ENCODE data around the gene FGFR2.

FGFR2 gene

GRCh38 chr10:121452581-121452980 is 145.7 kb downstream of the FGFR2 start:
- no peaks in the 10 kb centered on the region for H3K79me2 ChIP-seq (ENCODE audit: low read length)
- H4K20me1 ChIP-seq (ENCODE audit: insufficient read depth, low read length) = no peaks in the 10 kb centered on the region
- no peaks in the 10 kb centered on the region for H3K9me3 ChIP-seq (ENCODE audit: insufficient read depth, low read length)
- peaks cover 66% of the 10 kb centered on the region for H3K4me1 ChIP-seq (ENCODE audit: low read length)
- peak overlapping the region; percentile 73; the same call in 1 of the 2 replicates for H2AFZ ChIP-seq (ENCODE audit: low read depth, low read length)
- TF ChIP-seq CTCF (IDR thresholded peaks at IDR 0.05; ENCODE audit: low read depth, low read length) (no peak), EZH2phosphoT487 (IDR thresholded peaks at IDR 0.05; ENCODE audit: low read depth) (no peak)
- H3K27me3 ChIP-seq (ENCODE audit: low read depth, low read length) = no peaks in the 10 kb centered on the region
- H3K36me3 ChIP-seq (replicated peaks; ENCODE audit: low read depth, low read length) = no peaks in the 10 kb centered on the region
- peak overlapping the region; percentile 10; the same call in 1 of the 2 replicates for H3K9ac ChIP-seq (ENCODE audit: low read length)
- peak overlapping the region; percentile 33; the same call in 1 of the 2 replicates for H3K4me2 ChIP-seq (ENCODE audit: low read length)
- H3K4me3 ChIP-seq (ENCODE audit: low read length) = no peak overlapping the region
- H3K27ac ChIP-seq (ENCODE audit: low read length) = peak overlapping the region; percentile 52

GRCh38 chr10:121450247-121450646 is 148.0 kb downstream of the FGFR2 start:
- peak overlapping the region; percentile 65 for H3K4me3 ChIP-seq (ENCODE audit: low read length)
- H4K20me1 ChIP-seq (ENCODE audit: insufficient read depth, low read length) = no peaks in the 10 kb centered on the region
- peak overlapping the region; percentile 88 for H3K9ac ChIP-seq (ENCODE audit: low read length)
- 0 out of 2 replicates have a peak overlapping the region, but pooled peaks have one; percentile 6 for H2AFZ ChIP-seq (ENCODE audit: low read depth, low read length)
- peak overlapping the region; percentile 100 for H3K27ac ChIP-seq (ENCODE audit: low read length)
- H3K4me2 ChIP-seq (ENCODE audit: low read length) = peak overlapping the region; percentile 96
- H3K27me3 ChIP-seq (ENCODE audit: low read depth, low read length) = no peaks in the 10 kb centered on the region
- H3K79me2 ChIP-seq (ENCODE audit: low read length) = no peaks in the 10 kb centered on the region
- H3K36me3 ChIP-seq (replicated peaks; ENCODE audit: low read depth, low read length) = no peaks in the 10 kb centered on the region
- no peak for TF ChIP-seq CTCF (IDR thresholded peaks at IDR 0.05; ENCODE audit: low read depth, low read length)
- TF ChIP-seq EZH2phosphoT487 (IDR thresholded peaks at IDR 0.05; ENCODE audit: low read depth) = no peak
- peaks cover 75% of the 10 kb centered on the region for H3K4me1 ChIP-seq (ENCODE audit: low read length)
- no peaks in the 10 kb centered on the region for H3K9me3 ChIP-seq (ENCODE audit: insufficient read depth, low read length)

GRCh38 chr10:121449482-121449924 is 148.7 kb downstream of the FGFR2 start:
- H2AFZ ChIP-seq (ENCODE audit: low read depth, low read length) = no peak overlapping the region
- H3K36me3 ChIP-seq (replicated peaks; ENCODE audit: low read depth, low read length) = no peaks in the 10 kb centered on the region
- H3K27me3 ChIP-seq (ENCODE audit: low read depth, low read length) = no peaks in the 10 kb centered on the region
- H3K9ac ChIP-seq (ENCODE audit: low read length) = peak overlapping the region; percentile 88
- no peaks in the 10 kb centered on the region for H4K20me1 ChIP-seq (ENCODE audit: insufficient read depth, low read length)
- peaks cover 83% of the 10 kb centered on the region for H3K4me1 ChIP-seq (ENCODE audit: low read length)
- H3K9me3 ChIP-seq (ENCODE audit: insufficient read depth, low read length) = no peaks in the 10 kb centered on the region
- H3K27ac ChIP-seq (ENCODE audit: low read length) = peak overlapping the region; percentile 100
- H3K4me3 ChIP-seq (ENCODE audit: low read length) = peak overlapping the region; percentile 65
- no peak for TF ChIP-seq EZH2phosphoT487 (IDR thresholded peaks at IDR 0.05; ENCODE audit: low read depth)
- TF ChIP-seq CTCF (IDR thresholded peaks at IDR 0.05; ENCODE audit: low read depth, low read length) = no peak
- no peaks in the 10 kb centered on the region for H3K79me2 ChIP-seq (ENCODE audit: low read length)
- peak overlapping the region; percentile 96 for H3K4me2 ChIP-seq (ENCODE audit: low read length)

- peak overlapping the region; percentile 100 for H3K27ac ChIP-seq (ENCODE audit: low read length)
- TF ChIP-seq EZH2phosphoT487 (IDR thresholded peaks at IDR 0.05; ENCODE audit: low read depth) (no peak), CTCF (IDR thresholded peaks at IDR 0.05; ENCODE audit: low read depth, low read length) (no peak)
- no peaks in the 10 kb centered on the region for H3K36me3 ChIP-seq (replicated peaks; ENCODE audit: low read depth, low read length)
- H3K9me3 ChIP-seq (ENCODE audit: insufficient read depth, low read length) = no peaks in the 10 kb centered on the region
- H2AFZ ChIP-seq (ENCODE audit: low read depth, low read length) = no peak overlapping the region
- no peaks in the 10 kb centered on the region for H3K27me3 ChIP-seq (ENCODE audit: low read depth, low read length)
- no peaks in the 10 kb centered on the region for H4K20me1 ChIP-seq (ENCODE audit: insufficient read depth, low read length)
- peaks cover 87% of the 10 kb centered on the region for H3K4me1 ChIP-seq (ENCODE audit: low read length)
- no peaks in the 10 kb centered on the region for H3K79me2 ChIP-seq (ENCODE audit: low read length)
- peak overlapping the region; percentile 88 for H3K9ac ChIP-seq (ENCODE audit: low read length)
- H3K4me3 ChIP-seq (ENCODE audit: low read length) = peak overlapping the region; percentile 57
- peak overlapping the region; percentile 96 for H3K4me2 ChIP-seq (ENCODE audit: low read length)
Measured at GRCh38 chr10:121448766-121449421, 149.3 kb downstream of the FGFR2 start.

All from OCI-LY3 (cell line).